ENCODE results near the gene MMP7.

DNA sequence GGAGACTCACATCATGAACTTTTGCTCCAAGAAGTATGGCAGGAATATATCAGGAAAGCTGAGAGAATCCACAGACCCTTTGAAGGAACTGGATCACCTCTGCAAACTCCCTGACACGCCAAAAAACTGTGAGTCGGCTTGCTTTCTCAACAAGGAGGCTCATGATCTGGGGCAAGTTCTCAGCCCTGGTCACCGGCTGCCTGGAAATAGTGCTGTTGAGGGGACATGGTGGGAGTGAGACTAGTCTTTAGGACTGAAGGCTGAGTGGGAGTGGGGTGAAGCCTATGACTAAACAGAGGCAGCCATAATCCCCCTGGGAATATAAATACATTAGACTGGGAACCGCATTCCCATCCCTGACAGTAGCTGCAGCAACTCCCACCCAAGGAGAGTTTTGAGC, 8.4 kb upstream of the MMP7 start:
- TF ChIP-seq, protein P1, sequence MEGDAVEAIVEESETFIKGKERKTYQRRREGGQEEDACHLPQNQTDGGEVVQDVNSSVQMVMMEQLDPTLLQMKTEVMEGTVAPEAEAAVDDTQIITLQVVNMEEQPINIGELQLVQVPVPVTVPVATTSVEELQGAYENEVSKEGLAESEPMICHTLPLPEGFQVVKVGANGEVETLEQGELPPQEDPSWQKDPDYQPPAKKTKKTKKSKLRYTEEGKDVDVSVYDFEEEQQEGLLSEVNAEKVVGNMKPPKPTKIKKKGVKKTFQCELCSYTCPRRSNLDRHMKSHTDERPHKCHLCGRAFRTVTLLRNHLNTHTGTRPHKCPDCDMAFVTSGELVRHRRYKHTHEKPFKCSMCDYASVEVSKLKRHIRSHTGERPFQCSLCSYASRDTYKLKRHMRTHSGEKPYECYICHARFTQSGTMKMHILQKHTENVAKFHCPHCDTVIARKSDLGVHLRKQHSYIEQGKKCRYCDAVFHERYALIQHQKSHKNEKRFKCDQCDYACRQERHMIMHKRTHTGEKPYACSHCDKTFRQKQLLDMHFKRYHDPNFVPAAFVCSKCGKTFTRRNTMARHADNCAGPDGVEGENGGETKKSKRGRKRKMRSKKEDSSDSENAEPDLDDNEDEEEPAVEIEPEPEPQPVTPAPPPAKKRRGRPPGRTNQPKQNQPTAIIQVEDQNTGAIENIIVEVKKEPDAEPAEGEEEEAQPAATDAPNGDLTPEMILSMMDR (IDR thresholded peaks at IDR 0.05; ENCODE audit: extremely low read depth in 1 of 2, insufficient read depth in 1 of 2, low read depth in 1 of 2, low read length in 2 of 2), result no peak
- TF ChIP-seq POLR2AphosphoS5 (IDR thresholded peaks at IDR 0.05; ENCODE audit: insufficient read depth, low read depth, low read length) (no peak), JUN (IDR thresholded peaks at IDR 0.05; ENCODE audit: borderline replicate concordance, insufficient read depth, insufficient read length, low read depth) (no peak)
